DOHH2 (cell line): Measurements from ENCODE around the gene ANO9.

ENCODE experiments used
- H3F3A ChIP-seq: fragments of 200-600 bp; sonication (generic), shearing (Covaris generic); 2 replicates; pipeline ENCODE4 v1.6.0; 2016; ENCODE audit warnings: antibody characterized with exemption, mild to moderate bottlenecking; ENCODE audit not compliant: control insufficient read depth, insufficient read depth
- H3K27ac ChIP-seq: fragments of 200-600 bp; sonication (generic); 2 replicates; pipeline ENCODE4 v1.5.1; 2014; ENCODE audit warnings: low read depth, mild to moderate bottlenecking, low read length, moderate library complexity
- H3K27me3 ChIP-seq: fragments of 200-600 bp; sonication (generic); 2 replicates; pipeline ENCODE4 v1.6.1; 2014; ENCODE audit warnings: mild to moderate bottlenecking, low read length, mixed read lengths; ENCODE audit not compliant: control insufficient read depth
- H3K36me3 ChIP-seq: fragments of 200-600 bp; sonication (generic); 2 replicates; pipeline ENCODE4 v1.6.1; 2014; ENCODE audit warnings: mild to moderate bottlenecking, low read length, moderate library complexity, mixed read lengths; ENCODE audit not compliant: control insufficient read depth
- H3K4me1 ChIP-seq: fragments of 200-600 bp; sonication (generic); 2 replicates; pipeline ENCODE4 v1.6.1; 2014; ENCODE audit warnings: mild to moderate bottlenecking, low read length, mixed read lengths; ENCODE audit not compliant: control insufficient read depth
- H3K4me2 ChIP-seq: fragments of 200-600 bp; sonication (generic); 2 replicates; pipeline ENCODE4 v1.6.0; 2014; ENCODE audit warnings: mild to moderate bottlenecking, low read length, moderate library complexity
- H3K4me3 ChIP-seq: fragments of 200-600 bp; sonication (generic); 2 replicates; pipeline ENCODE4 v1.5.1; 2014; ENCODE audit warnings: mild to moderate bottlenecking, low read length, mixed read lengths
- H3K79me2 ChIP-seq: fragments of 200-600 bp; sonication (generic); 2 replicates; pipeline ENCODE4 v1.6.1; 2014; ENCODE audit warnings: mild to moderate bottlenecking, low read length, mixed read lengths; ENCODE audit not compliant: control insufficient read depth
- H3K9me2 ChIP-seq: fragments of 200-600 bp; sonication (generic); replicated peaks from 2 replicates; pipeline ENCODE4 v1.6.1; 2014; ENCODE audit warnings: mild to moderate bottlenecking, low read length, mixed read lengths; ENCODE audit not compliant: control insufficient read depth
- H3K9me3 ChIP-seq: fragments of 200-600 bp; sonication (generic); 2 replicates; pipeline ENCODE4 v1.6.1; 2014; ENCODE audit warnings: antibody characterized with exemption, low read length, mixed read lengths; ENCODE audit not compliant: control insufficient read depth, insufficient read depth
- H4K20me1 ChIP-seq: fragments of 200-600 bp; sonication (generic); 2 replicates; pipeline ENCODE4 v1.6.0; 2014; ENCODE audit warnings: low read depth, mild to moderate bottlenecking, antibody characterized with exemption, low read length, moderate library complexity; ENCODE audit not compliant: control insufficient read depth, insufficient read depth
- CTCF ChIP-seq: fragments of 200-600 bp; sonication (generic); IDR thresholded peaks from one replicate; pipeline ENCODE4 v1.5.1; 2014; ENCODE audit warnings: antibody characterized with exemption, mild to moderate bottlenecking, low read depth, low read length; ENCODE audit not compliant: poor library complexity, severe bottlenecking
- EZH2phosphoT487 ChIP-seq: fragments of 200-600 bp; sonication (generic); IDR thresholded peaks from 2 replicates; pipeline ENCODE4 v1.6.1; 2017; ENCODE audit warnings: borderline replicate concordance, mild to moderate bottlenecking, antibody characterized with exemption, low read length, moderate library complexity, mixed read lengths

ANO9 gene

DNA sequence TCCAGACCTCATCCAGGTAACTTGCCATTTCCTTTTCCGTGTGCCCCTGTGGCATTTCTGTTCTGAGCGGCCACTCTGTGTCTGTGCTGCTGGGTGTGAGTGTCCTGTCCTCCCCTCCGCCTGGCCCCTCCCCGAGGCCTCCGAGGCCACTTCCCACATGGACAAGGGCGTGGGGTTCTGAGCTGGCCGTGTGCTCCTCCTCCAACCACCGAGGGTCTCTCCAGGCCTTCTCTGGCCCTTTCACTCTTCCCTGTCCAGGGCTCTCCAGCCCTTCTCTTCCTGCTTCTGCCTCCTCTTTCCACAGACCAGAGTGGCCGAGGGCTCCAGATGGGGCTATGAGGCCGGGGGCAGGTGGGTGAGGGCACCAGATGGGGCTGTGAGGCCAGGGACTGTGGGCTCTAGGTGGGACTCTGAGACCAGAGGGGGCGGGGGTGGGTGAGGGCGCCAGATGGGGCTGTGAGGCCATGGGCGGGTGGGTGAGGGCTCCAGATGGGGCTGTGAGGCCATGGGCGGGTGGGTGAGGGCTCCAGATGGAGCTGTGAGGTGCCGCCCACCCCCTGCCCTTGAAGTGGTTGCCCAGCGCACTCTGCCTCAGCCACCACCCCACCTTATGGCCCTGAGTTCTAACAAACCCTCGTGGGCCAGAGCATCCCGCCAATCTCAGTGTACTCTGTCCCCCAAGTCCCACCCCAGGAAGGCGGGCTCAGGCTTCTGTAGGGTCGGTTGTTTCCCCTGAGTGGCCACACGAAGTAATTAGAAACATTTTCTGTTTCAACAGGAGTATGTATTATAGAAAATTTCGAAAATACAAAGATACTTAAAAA is 32.4 kb upstream of the ANO9 start:
- TF ChIP-seq CTCF (no peak), EZH2phosphoT487 (no peak)
- H3F3A ChIP-seq = no peaks in the 10 kb centered on the region
- H3K9me2 ChIP-seq = no peaks in the 10 kb centered on the region
- no peaks in the 10 kb centered on the region for H3K27me3 ChIP-seq
- H3K79me2 ChIP-seq = 0 out of 2 replicates have a peak, but pooled peaks cover 4% of the 10 kb centered on the region
- no peaks in the 10 kb centered on the region for H3K4me1 ChIP-seq
- H3K4me2 ChIP-seq = no peak overlapping the region
- no peaks in the 10 kb centered on the region for H4K20me1 ChIP-seq
- H3K4me3 ChIP-seq = no peak overlapping the region
- H3K36me3 ChIP-seq = peaks cover 3% of the 10 kb centered on the region; the same call in 1 of the 2 replicates
- H3K9me3 ChIP-seq = no peaks in the 10 kb centered on the region
- H3K27ac ChIP-seq = no peak overlapping the region

DNA sequence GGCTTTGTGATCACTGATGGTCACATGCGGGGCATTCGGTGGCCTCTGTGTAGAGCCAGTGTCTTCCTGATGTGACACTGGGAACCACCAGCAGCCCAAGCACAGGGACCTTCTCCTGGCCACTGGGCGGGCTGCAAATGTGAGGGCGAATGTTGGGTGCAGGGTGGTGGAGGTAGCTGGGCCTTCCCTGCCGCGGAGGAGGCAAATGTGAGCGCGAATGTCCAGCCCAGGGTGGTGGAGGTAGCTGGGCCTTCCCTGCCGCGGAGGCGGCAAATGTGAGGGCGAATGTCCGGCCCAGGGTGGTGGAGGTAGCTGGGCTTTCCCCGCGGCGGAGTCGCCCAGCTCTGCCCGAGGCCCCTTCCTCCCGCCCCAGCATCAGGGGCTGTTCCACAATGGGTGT is 31.6 kb upstream of the ANO9 start:
- Histone ChIP-seq H3F3A (no peaks in the 10 kb centered on the region), H3K4me2 (no peak overlapping the region), H3K36me3 (peaks cover 3% of the 10 kb centered on the region; the same call in 1 of the 2 replicates), H3K9me2 (no peaks in the 10 kb centered on the region), H3K27me3 (no peaks in the 10 kb centered on the region), H3K79me2 (0 out of 2 replicates have a peak, but pooled peaks cover 4% of the 10 kb centered on the region), H3K4me3 (no peak overlapping the region), H3K27ac (no peak overlapping the region), H4K20me1 (no peaks in the 10 kb centered on the region), H3K4me1 (no peaks in the 10 kb centered on the region), H3K9me3 (no peaks in the 10 kb centered on the region)
- TF ChIP-seq CTCF (no peak), EZH2phosphoT487 (no peak)

- Histone ChIP-seq H3F3A (no peaks in the 10 kb centered on the region), H3K27ac (no peak overlapping the region), H3K4me2 (no peak overlapping the region), H3K27me3 (no peaks in the 10 kb centered on the region), H3K9me3 (no peaks in the 10 kb centered on the region), H3K9me2 (no peaks in the 10 kb centered on the region), H4K20me1 (no peaks in the 10 kb centered on the region), H3K4me1 (no peaks in the 10 kb centered on the region), H3K36me3 (peaks cover 3% of the 10 kb centered on the region; the same call in 1 of the 2 replicates), H3K4me3 (no peak overlapping the region), H3K79me2 (0 out of 2 replicates have a peak, but pooled peaks cover 4% of the 10 kb centered on the region)
- TF ChIP-seq EZH2phosphoT487 (no peak), CTCF (no peak)
These were observed 31.0 kb upstream of the ANO9 start for GRCh38 chr11:472816-473215.
